ENCODE results near the gene SLC7A8.

- TF ChIP-seq, protein P1, sequence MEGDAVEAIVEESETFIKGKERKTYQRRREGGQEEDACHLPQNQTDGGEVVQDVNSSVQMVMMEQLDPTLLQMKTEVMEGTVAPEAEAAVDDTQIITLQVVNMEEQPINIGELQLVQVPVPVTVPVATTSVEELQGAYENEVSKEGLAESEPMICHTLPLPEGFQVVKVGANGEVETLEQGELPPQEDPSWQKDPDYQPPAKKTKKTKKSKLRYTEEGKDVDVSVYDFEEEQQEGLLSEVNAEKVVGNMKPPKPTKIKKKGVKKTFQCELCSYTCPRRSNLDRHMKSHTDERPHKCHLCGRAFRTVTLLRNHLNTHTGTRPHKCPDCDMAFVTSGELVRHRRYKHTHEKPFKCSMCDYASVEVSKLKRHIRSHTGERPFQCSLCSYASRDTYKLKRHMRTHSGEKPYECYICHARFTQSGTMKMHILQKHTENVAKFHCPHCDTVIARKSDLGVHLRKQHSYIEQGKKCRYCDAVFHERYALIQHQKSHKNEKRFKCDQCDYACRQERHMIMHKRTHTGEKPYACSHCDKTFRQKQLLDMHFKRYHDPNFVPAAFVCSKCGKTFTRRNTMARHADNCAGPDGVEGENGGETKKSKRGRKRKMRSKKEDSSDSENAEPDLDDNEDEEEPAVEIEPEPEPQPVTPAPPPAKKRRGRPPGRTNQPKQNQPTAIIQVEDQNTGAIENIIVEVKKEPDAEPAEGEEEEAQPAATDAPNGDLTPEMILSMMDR (IDR thresholded peaks at IDR 0.05; ENCODE audit: borderline replicate concordance, extremely low read depth, low read length, poor library complexity, severe bottlenecking), result no peak
- no peak for TF ChIP-seq EZH2 (IDR thresholded peaks at IDR 0.05; ENCODE audit: borderline replicate concordance, low read depth, low read length, severe bottlenecking)
Measured at GRCh38 chr14:23123419-23123818, 60.0 kb downstream of the SLC7A8 start.

Data from DND-41 (cell line).